GM21526 (cell line): ENCODE results near the gene CFAP20.

Source experiments
- ATAC-seq: cut with Tn5 transposase; IDR thresholded peaks from one replicate; pipeline ENCODE4 v1.9.1; 2021; ENCODE audit warnings: moderate library complexity; ENCODE audit not compliant: unreplicated experiment, low FRiP score

The CFAP20 gene

DNA sequence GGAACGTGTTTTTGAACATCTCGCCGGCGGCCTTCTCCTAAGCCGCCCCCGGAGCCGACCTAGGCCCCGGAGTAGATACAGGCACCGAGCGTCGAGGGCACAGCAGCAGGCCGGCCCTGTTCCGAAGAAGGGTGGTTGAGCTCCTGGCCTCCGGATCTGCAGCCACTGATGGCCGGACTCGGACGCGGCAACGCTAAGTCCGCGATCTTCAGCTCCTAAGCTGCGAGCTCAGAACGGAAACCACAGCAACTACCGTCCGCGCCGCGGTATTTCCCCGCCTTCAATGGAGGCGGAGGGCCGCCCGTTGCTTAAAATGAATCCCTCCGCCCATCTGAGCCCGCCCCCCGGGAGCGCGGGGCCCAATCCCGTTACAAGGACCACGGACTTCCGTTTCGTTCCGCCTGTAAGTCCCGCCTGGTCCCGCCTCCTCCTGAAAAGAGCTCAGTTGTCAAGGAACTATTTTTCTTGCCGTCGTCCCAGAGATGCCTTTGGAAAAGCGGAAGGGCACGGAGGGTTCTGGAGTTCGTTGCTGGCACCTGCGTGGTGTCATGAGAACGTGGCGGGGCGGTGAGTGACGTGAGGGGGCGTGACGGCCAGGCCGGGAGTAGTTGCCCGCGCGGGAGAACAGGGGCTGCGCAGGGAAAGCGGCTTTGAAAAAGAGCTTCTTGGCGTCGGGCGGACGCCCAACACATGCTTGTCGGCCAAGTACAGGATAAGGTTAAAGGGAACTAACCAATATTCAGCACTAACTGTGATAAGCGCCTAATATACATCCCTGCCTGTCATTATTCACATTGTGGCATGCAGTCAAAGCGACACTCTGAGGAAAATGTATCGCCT is at the start of gene CFAP20:
Gene CFAP20, minus strand, starts transcription at position 285 of the 840 bp plus-strand sequence. Its CDS starts 266 bp downstream, at position 19.
- ATAC-seq: peak; percentile 78

DNA sequence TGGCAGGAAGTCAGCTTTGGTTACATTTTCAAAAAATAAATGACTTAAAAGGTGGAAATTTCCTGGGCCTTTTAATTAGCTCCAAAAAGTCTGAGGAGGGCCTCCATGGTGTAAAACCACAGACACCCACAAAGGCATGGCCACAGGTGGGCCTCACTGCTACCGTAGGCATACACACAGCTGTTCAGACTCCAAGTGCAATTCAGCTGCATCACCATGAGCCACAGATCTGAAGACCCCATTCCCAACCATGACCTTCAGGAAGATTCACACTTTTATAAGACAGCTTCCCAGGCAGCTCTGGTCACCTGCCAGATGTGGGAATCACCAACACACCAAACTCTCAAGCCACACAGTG is 48.2 kb upstream of the CFAP20 start:
- no peak for ATAC-seq

DNA sequence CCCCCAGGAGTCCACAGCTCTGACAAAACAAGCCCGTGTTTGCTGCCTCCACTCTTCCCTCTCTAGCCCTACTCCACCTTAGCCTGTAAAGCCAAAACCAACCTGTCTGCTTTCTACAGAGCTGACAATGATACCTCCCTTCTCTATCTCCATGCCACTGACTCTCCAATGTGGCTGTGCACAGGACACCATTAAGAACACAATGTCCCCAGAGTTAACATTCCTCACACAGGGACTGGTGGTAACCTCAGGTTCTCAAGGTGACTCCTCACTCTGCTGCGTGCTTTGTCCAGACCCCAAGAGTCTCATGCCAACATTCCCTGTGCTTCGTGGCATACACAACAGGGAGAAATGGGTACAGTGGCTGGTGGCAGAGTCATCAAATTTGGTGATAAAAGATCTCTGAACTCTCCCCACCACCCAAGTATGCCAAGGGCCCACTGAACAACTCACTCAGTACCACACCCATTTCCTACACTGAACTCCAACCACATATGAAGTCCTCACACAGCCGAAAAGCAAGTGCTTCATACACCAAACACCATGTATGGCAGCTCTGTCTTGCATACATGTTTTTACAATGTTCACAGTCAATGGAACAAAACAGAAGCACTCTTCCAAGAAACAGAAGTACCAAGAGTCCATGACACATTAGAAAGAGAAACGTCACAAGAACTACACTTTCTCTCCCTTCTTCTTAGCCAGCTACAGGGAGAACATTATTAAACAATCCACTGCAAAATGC is 47.6 kb upstream of the CFAP20 start:
- ATAC-seq: no peak

DNA sequence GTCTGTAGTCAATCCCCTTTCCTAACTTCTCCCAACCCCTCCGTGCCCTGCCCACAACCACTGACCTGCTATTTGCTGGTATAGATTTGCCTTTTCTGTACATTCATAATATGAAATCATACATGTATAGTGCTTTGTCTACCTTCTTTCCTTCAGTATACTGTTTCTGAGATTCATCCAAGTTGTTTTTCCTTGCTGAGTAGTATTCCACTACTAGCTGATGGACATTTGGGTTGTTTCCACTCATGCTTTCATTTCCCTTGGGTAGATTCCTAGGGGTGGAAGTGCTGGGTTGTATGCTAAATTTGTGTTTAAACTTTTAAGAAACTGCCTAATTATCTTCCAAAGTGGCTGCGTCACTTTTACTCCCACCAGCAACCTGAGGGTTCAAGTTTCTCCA is 41.0 kb upstream of the CFAP20 start:
- no peak for ATAC-seq

DNA sequence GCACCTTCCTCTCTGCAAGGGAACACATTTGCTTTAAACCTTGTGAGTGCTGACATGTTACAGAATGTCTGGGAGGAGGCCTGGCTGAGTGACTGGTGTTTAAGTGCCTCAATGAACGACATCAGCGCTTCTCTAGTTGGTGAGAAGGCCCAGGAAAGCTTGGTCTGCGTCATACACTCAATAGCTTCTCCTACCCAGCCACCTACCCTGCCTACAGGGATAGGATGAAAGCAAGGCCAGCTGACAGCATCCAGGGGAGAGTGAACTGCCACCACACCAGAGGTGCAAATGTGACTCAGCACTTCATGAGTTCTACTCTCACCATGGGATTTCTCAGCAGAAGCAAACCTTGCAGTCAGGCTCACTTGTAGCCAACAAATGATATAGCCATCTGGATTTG is 31.7 kb upstream of the CFAP20 start:
- ATAC-seq: no peak

DNA sequence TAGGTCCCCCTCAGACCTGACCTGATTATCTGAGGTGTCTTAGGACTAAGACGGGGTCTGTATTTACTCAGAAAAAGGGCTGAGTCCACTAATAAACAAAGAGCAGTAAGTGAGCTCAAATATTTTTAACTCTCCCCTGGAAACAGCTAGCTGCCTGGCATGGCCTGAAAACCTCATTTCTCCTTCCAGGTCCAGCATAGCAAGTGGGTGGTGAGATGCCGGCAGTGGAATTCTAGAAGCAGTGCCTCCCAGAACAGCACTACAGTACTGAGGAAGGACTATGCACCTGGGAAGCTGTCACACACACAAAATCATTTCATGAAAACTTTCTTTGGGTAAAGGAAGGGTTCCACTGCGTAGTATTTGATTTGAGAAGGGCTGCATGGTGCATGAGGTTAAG is 29.5 kb upstream of the CFAP20 start:
- ATAC-seq: no peak

DNA sequence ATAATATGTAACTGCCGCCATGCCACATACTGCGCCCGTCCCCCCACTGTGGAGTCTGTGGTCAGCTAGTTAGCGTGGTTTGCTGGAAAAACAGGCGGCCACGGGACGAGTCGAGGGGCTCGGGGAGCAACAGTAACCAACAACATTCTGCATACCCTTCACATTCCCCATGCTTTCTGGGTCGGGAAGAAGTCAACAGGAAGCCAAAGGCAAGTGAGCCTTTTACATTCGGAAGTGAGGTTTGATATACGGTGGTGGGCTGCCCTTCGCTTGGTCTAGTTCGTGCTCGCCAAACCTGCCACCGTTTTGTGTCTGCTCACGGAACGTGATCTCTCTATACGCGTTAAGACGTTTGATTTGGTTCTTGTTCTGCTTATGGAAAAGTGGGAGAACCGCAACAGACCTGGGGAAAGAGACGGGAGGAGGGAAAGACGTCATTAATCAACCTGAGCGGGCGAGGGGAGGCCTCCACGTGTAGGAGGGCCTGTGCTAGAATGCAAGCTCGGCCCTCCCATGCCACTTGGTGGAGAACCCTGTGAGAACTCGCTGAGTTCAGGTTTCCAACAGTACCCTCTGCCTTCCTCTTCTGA is 28.9 kb upstream of the CFAP20 start:
- ATAC-seq: no peak

DNA sequence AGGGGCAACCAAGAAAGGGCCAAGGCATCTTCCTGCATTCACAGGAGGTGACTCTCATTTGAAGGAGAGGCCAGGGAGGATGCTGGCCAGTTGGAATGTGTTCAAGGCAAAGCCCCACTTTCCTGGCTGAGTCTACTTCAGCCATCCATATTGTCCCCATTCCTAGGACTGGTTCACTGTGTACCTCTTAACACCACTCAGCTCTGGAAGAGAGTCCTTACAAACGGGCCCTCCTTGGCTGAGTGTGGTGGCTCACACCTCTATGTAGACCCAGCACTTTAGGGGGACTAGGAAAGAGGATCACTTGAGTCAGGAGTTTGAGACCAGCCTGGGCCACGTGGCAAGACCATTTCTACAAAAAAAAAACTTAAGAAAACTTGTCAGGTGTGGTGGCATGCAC is 28.1 kb upstream of the CFAP20 start:
- ATAC-seq: no peak

DNA sequence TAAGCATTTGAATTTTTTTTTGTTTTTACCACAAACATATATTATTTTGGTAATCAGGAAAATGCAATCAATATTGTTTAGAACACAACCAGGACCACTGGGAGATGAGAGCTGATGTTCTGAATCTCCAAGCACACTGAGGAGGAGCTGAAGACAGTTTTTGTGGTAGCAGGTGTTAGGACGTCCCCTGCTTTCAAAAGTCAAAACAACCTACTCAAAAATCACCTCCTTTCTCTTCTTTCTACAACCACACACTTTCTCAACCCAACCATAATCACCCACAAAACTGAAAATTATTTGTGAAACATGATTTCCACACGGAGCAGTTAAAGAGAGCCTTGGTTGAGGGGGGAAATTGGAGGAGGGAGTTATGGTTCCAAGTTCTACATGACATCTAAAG is 26.7 kb upstream of the CFAP20 start:
- no peak for ATAC-seq

DNA sequence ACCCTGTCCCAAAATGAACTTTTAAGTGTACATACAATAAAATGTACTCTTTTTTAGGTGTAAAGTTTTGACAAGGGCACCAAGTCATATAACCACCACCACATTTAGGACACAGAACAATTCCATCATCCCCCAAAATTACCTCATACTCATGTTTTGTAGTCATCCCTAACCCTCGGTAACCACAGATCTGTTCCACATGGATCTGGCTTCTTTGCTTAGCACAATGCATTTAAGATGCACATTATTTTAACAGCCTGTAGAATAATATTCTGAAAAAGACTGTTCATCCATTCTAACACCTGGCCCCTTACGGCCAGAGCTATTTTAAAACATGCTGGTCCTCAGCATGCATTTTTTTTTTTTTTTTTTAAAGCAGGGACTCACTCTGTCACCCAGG is 25.2 kb upstream of the CFAP20 start:
- no peak for ATAC-seq

DNA sequence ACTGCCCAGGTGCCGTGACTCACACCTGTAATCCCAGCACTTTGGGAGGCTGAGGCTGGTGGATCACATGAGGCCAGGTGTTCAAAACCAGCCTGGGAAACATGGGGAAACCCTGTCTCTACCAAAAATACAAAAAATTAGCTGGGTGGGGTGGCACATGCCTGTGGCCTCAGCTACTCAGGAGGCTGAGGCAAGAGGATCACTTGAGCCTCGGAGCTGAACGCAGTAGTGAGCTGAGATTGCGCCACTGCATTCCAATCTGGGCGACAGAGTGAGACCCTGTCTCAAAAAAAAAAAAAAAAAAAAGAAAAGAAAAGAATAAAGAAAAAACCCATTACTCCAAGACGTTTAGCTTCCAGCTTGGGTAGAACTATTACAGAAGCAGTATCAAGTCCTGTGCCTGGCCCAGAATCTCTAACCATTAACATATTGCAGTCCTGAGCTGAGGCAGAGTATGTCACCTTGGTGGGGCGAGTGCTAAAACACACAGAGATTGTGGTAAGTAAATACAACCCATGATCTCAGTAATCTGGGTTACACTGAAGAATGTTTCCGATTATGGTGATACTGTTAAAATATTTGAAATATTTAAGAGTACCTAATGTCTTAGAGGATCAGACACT is 23.2 kb upstream of the CFAP20 start:
- ATAC-seq: no peak

DNA sequence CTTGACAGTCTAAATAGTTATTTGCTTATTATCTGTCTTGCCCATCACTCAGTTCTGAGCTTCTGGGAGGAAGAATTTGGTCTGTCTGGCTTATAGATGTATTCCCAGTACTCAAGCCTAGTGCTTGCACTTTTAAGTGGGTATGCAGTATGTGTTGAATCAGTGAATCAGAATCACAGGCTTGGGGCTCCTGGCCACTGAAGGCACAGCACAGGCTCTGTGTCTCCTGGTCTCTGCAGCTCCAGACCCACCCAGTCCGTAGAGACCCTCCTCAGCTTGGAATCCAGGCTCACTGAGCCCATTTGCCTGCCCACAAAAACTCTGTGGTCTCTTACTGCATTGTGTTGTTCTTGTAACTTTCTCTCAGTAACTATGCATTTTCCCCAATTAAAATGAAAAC is 19.3 kb upstream of the CFAP20 start:
- ATAC-seq: no peak

DNA sequence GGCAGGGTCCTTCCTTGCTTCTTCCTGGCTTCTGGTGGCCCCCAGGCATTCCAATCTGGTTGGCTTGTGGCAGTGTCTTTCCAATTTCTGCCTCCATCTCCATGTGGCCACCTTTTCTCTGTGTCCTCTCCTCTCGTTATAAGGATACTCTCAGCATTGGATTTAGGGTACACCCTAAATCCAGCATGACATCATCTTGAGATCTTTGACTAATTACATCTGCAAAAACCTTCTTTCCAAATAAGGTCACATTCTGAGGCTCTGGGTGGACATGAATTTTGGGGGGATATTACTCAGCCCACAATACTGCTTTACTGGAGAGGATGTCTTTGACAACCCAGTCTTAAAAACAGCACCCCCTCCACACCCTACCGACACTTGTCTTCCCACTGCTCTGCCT is 18.9 kb upstream of the CFAP20 start:
- no peak for ATAC-seq

DNA sequence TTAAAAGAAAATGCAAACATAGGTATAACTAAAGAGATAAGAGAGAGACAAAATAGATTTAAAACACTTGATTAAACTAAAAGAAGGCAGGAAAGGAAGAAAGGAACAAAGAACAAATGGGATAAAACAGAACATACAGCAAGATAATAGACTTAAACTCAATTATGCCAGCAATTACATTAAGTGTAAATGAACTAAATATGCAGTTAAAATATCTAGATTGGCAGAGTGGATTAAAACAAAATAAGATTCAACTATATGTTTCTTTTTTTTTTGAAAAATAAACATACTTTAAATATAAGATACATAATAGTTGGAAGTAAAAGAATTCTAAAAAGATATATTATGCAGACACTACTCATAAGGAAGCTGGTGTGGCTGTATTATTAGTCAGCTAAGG is 9.7 kb upstream of the CFAP20 start:
- ATAC-seq: no peak

DNA sequence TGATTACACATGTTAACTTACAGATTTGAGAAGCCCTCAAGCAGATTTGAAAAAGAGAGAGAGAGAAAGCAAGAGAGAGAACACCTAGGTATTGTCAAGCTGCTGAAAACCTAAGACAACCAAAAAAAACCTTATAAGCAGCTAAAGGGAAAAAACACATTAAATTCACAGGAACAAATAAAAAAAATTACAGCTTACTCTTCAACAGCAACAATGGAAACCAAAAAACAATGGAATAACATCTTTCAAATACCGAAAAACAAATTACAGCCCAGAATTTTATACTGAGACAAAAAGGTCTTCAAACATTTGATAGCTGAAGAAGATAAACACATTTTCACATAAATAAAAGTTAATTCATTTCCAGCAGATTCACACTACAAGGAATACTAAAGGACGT is 8.4 kb upstream of the CFAP20 start:
- ATAC-seq: no peak

DNA sequence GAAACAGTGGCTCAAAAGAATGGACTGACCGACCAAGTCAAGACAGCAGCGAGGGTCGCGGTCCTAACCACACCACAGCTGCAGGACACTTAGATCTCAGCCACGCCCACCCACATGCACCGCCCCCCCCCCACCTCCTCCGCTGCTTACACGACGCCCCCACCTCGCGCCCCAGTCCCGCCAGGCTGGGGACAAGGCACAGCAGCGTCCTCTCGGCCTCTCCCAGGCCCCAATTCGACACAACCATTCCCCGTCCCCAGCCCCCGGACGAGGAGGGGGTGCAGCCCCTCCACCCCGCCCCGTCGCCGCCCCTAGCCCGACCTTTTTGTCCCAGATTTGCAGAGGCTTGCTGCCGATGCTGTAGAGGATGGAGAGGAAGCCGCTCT is 477 bp downstream of the CFAP20 start:
- ATAC-seq: no peak

DNA sequence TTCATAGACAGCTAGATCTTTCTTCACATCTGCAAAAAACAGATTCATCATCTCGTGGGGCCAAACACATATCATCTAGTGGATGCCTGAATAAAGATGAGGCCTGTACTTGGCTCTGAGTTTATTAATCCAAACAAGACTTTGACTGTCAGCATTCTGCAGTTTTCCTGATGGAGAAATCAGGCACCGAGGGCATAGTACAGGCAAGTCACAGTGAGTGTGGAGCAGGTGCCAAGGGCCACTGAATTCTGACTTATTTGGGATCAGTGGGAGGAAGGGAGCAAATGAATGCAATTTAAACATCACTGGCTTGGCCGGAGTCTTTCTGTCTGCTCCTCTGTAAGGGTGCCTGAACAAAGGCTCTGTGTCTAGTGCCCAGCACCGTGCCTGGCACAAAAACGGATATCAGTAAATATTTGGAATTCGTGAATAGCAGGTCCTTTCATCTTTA is 975 bp downstream of the CFAP20 start:
- no peak for ATAC-seq

DNA sequence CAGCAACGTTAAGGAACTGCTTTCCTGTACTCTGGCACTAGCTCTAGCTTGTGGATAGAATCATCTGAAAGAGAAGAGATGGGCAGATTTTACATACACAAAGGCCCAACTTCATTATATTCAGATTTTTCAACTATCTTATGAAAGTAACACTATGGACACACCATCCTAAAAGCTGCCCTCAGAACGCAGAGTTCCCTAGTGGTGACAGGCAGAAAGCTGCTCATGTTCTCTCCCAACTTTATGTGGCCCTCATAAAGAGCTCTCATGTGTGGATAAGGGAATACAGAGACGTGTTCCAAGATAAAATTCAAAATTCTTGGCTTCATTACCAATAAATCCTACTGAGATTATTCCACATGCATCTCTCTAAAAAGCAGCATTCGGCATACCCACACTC is 1.5 kb downstream of the CFAP20 start:
- no peak for ATAC-seq

DNA sequence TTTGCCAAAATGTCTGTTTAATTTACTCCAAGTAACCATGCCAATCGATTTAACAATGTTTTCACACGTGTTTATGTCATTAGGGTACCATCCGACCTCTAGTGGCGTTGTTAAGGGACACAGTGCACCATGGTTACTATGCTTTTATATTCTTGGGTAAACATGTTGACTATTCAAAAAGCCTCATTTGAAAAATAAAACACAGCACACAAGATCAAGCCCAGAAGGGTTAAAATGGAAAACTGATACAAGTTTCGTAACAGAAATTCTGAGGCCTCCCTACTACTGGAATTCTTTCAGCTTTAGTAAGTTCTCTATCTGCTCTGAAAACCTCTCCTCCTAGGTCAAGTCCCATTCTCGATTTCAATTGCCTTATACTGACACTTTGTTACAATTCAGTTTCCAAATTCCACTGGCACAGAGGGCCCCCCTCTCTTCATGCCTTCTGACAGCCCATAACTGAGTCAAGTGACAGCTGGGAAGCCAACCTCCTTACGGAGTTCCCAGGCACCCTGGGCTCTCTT is 2.1 kb downstream of the CFAP20 start:
- no peak for ATAC-seq

DNA sequence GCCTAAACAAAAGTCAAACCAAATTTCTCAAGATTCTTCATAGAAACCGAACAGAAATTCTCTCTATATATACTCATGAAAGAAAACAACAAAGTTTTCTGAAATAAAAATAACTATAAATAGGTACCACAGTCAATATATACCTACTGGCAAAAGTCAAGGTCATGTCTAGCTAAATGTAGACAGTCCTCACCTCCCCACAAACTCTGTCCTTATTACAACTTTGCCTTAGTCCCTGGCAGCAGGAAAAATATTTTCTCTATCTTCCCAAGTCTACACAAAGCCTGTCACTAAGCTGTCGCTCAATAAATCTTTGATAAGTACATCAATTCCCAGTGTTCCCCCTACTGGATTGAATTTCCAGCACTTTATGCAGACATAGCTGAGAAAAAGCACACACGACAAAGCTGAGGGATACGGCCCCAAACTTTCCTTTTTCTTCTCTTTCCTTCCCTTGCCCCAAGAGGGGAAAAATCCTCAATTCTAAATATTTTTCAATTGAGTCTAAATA is 2.7 kb downstream of the CFAP20 start:
- no peak for ATAC-seq
